HG03378 (cell line): ENCODE data around the gene ATXN2L.

Experiments used
- ATAC-seq: cut with Tn5 transposase; IDR thresholded peaks from one replicate; pipeline ENCODE4 v1.9.1; 2021; ENCODE audit warnings: mild to moderate bottlenecking, moderate library complexity; ENCODE audit not compliant: unreplicated experiment

The ATXN2L gene

GRCh38 chr16:28835864-28836760 lies 13.3 kb downstream of the ATXN2L start:
- no peak for ATAC-seq

- no peak for ATAC-seq
Measured at GRCh38 chr16:28836761-28837064, 13.9 kb downstream of the ATXN2L start.

GRCh38 chr16:28837672-28838557 lies 15.1 kb downstream of the ATXN2L start:
- no peak for ATAC-seq

GRCh38 chr16:28838558-28838918 lies 15.7 kb downstream of the ATXN2L start:
- no peak for ATAC-seq

GRCh38 chr16:28839004-28839639 lies 16.3 kb downstream of the ATXN2L start:
- no peak for ATAC-seq

GRCh38 chr16:28839899-28840298 lies 17.1 kb downstream of the ATXN2L start:
- no peak for ATAC-seq

GRCh38 chr16:28842696-28843095 lies 19.9 kb downstream of the ATXN2L start:
- no peak for ATAC-seq

- no peak for ATAC-seq
Measured at GRCh38 chr16:28843766-28844165, 21.0 kb downstream of the ATXN2L start.

- ATAC-seq = no peak
Measured at GRCh38 chr16:28844226-28844885, 21.6 kb downstream of the ATXN2L start.

GRCh38 chr16:28845293-28845692 lies 22.5 kb downstream of the ATXN2L start:
- ATAC-seq = no peak

- peak; percentile 10 for ATAC-seq
Measured at GRCh38 chr16:28845761-28846079, 22.9 kb downstream of the ATXN2L start.

- ATAC-seq = peak; percentile 89
Measured at GRCh38 chr16:28846080-28846932, 23.5 kb downstream of the ATXN2L start, which contains the start of gene TUFM. TUFM (minus strand) TSS chr16:28846348; CDS start chr16:28846269, 79 bp downstream.

- peak; percentile 1 for ATAC-seq
Measured at GRCh38 chr16:28846933-28847273, 24.1 kb downstream of the ATXN2L start.

GRCh38 chr16:28858421-28858820 lies 35.6 kb downstream of the ATXN2L start:
- no peak for ATAC-seq

- ATAC-seq = no peak
Measured at GRCh38 chr16:28859326-28859725, 36.5 kb downstream of the ATXN2L start.

- no peak for ATAC-seq
Measured at GRCh38 chr16:28863929-28864793, 41.4 kb downstream of the ATXN2L start.

GRCh38 chr16:28865001-28865688 lies 42.3 kb downstream of the ATXN2L start:
- ATAC-seq = no peak

GRCh38 chr16:28865722-28866453 lies 43.1 kb downstream of the ATXN2L start:
- ATAC-seq = no peak
